HepG2 (cell line): ENCODE data around the gene SLC25A10. TPM values are rescaled to one million over a fixed set of nuclear protein-coding genes. Genes with fewer than 3 reads are reported as not detected.
A peak's percentile ranks its signal among the peaks of the same experiment; 100 is the strongest.

Source experiments
- ARNTL ChIP-seq: sonication (generic); formaldehyde crosslinking; IDR thresholded peaks from 2 replicates; pipeline ENCODE4 v1.4.0; 2020; ENCODE audit warnings: mild to moderate bottlenecking, missing genetic modification reagents
- KDM5A ChIP-seq: fragments of 200-600 bp; sonication (generic); IDR thresholded peaks from 2 replicates; pipeline ENCODE4 v1.7.0; 2018; ENCODE audit warnings: antibody characterized with exemption, mild to moderate bottlenecking, low read length, borderline replicate concordance
- KLF9 ChIP-seq: IDR thresholded peaks from 2 replicates; pipeline ENCODE4 v1.6.1; 2016; ENCODE audit warnings: low read depth
- PHB2 ChIP-seq: fragments of 450-650 bp; IDR thresholded peaks from 2 replicates; pipeline ENCODE4 v1.6.1; 2018; ENCODE audit not compliant: partially characterized antibody
- PRPF4 ChIP-seq: fragments of 200-400 bp; formaldehyde crosslinking; IDR thresholded peaks from 2 replicates; pipeline ENCODE4 v1.6.1; 2016; ENCODE audit warnings: low read length, low read depth; ENCODE audit not compliant: poor library complexity, severe bottlenecking
- SIN3B ChIP-seq: fragments of 150-350 bp; IDR thresholded peaks from 2 replicates; pipeline ENCODE4 v1.6.1; 2014; ENCODE audit warnings: low read length
- SRSF9 ChIP-seq: fragments of 200-400 bp; formaldehyde crosslinking; IDR thresholded peaks from 2 replicates; pipeline ENCODE4 v1.6.1; 2018; ENCODE audit warnings: borderline replicate concordance, mild to moderate bottlenecking, low read depth, low read length; ENCODE audit not compliant: insufficient read depth, poor library complexity, severe bottlenecking
- SYNCRIP ChIP-seq: fragments of 200-400 bp; formaldehyde crosslinking; IDR thresholded peaks from 2 replicates; pipeline ENCODE4 v1.6.1; 2018; ENCODE audit warnings: mild to moderate bottlenecking, low read depth, low read length; ENCODE audit not compliant: insufficient read depth
- ZBTB39 ChIP-seq: sonication (generic); formaldehyde crosslinking; IDR thresholded peaks from 2 replicates; pipeline ENCODE4 v1.5.0; 2020; ENCODE audit warnings: missing genetic modification reagents
- ZEB1 ChIP-seq: IDR thresholded peaks from 2 replicates; pipeline ENCODE4 v1.6.1; 2012; ENCODE audit warnings: mild to moderate bottlenecking, low read depth, inconsistent platforms; ENCODE audit not compliant: insufficient replicate concordance
- ZIK1 ChIP-seq: sonication (generic); formaldehyde crosslinking; IDR thresholded peaks from 2 replicates; pipeline ENCODE4 v1.5.0; 2020; ENCODE audit warnings: mild to moderate bottlenecking, low read depth, missing genetic modification reagents, borderline replicate concordance
- polyA plus RNA-seq, 8 experiments: library from polyadenylated mRNA; depleted of rRNA in 3 of 8; stranded (reverse) in 7 of 8; unstranded in 1 of 8; fragments of >200 nt; fragmentation: Illumina TruSeq in 4 of 8; extraction: Trizol in 4 of 8; gene quantifications; 2 replicates each; pipeline versions ENCODE4 v1.2.1 to v1.2.3, GENCODE V29; 2011 to 2016; ENCODE audit warnings: low read depth in 4 of 8, missing spikeins in 1 of 8, mixed read lengths in 1 of 8; ENCODE audit not compliant: insufficient read depth in 1 of 8
- total RNA-seq, 5 experiments: library from RNA; depleted of rRNA; stranded (reverse); fragments of >200 nt; fragmentation: Illumina TruSeq; extraction: Trizol; gene quantifications; 2 replicates each; pipeline ENCODE4 v1.2.3, GENCODE V29; 2016; ENCODE audit warnings: low read depth in 1 of 5
- TF ChIP-seq, protein P1 (sequence below), 2 experiments: sonication (generic) in 1 of 2; formaldehyde crosslinking in 1 of 2; IDR thresholded peaks; 2 replicates each; pipeline versions ENCODE4 v1.4.0 to v1.6.1; 2016 to 2020; ENCODE audit warnings: borderline replicate concordance in 1 of 2, low read depth in 1 of 2, mild to moderate bottlenecking in 1 of 2, missing genetic modification reagents in 1 of 2
- TF ChIP-seq, protein P2 (sequence below): sonication (generic); formaldehyde crosslinking; IDR thresholded peaks from 2 replicates; pipeline ENCODE4 v1.5.0; 2020; ENCODE audit warnings: mild to moderate bottlenecking, missing genetic modification reagents
- TF ChIP-seq, protein P3 (sequence below): sonication (generic); formaldehyde crosslinking; IDR thresholded peaks from 2 replicates; pipeline ENCODE4 v1.4.0; 2020; ENCODE audit warnings: mild to moderate bottlenecking, missing genetic modification reagents
- TF ChIP-seq, protein P4 (sequence below): IDR thresholded peaks from 2 replicates; pipeline ENCODE4 v1.6.1; 2016; ENCODE audit warnings: missing biosample characterization, missing genetic modification reagents, low read depth

Gene SLC25A10
- total and polyA plus RNA-seq, 2 of the 13 experiments (the other 11 are each of a cell fraction or from before 2014, with no cell fraction given): 46.5 to 140 TPM

DNA sequence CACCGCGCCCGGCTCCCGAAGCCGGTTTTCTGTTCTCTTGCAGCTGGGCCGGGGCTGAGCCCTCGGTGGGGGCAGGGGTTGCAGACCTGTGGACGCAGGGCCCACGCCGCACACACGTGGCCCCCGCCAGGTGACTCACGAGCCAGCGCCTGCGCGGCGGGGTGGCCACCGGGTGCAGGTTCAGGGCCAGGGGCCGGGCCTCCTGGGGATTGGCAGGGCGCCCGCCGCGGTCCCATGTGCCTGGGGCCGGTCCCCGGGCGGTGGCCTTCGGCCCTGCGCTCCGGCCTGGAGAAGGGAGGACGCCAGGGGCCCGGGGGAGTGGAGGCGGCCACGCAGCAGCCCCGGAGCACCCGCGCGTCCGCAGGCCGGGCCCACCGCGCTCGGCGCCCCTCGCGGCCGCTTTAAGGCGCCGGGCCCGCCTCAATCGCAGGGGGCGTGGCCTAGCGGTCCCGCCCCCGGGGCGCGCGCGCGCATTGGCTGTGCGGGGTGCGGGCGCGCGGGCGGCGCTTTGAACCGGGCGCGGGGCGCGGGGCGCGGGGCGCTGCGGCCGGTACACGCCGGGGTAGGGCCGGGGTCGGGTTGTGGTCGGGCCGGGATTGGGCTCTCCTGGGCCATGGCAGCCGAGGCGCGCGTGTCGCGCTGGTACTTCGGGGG, at the start of gene SLC25A10 (continued):
- TF ChIP-seq ZBTB39 (CRISPR knock-in tag): peak; percentile 84
- peak; percentile 99 for TF ChIP-seq ZIK1
- peak; percentile 25 for TF ChIP-seq ZEB1
- TF ChIP-seq, protein P1, sequence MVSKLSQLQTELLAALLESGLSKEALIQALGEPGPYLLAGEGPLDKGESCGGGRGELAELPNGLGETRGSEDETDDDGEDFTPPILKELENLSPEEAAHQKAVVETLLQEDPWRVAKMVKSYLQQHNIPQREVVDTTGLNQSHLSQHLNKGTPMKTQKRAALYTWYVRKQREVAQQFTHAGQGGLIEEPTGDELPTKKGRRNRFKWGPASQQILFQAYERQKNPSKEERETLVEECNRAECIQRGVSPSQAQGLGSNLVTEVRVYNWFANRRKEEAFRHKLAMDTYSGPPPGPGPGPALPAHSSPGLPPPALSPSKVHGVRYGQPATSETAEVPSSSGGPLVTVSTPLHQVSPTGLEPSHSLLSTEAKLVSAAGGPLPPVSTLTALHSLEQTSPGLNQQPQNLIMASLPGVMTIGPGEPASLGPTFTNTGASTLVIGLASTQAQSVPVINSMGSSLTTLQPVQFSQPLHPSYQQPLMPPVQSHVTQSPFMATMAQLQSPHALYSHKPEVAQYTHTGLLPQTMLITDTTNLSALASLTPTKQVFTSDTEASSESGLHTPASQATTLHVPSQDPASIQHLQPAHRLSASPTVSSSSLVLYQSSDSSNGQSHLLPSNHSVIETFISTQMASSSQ (IDR thresholded peaks at IDR 0.05; ENCODE audit: low read depth): no peak
- TF ChIP-seq, protein P1 (CRISPR knock-in tag; IDR thresholded peaks at IDR 0.05; ENCODE audit: borderline replicate concordance): peak; percentile 87
- no peak for TF ChIP-seq SRSF9
- TF ChIP-seq PRPF4: no peak
- TF ChIP-seq KDM5A: no peak; the same call in none of the 2 replicates
- TF ChIP-seq, protein P2, sequence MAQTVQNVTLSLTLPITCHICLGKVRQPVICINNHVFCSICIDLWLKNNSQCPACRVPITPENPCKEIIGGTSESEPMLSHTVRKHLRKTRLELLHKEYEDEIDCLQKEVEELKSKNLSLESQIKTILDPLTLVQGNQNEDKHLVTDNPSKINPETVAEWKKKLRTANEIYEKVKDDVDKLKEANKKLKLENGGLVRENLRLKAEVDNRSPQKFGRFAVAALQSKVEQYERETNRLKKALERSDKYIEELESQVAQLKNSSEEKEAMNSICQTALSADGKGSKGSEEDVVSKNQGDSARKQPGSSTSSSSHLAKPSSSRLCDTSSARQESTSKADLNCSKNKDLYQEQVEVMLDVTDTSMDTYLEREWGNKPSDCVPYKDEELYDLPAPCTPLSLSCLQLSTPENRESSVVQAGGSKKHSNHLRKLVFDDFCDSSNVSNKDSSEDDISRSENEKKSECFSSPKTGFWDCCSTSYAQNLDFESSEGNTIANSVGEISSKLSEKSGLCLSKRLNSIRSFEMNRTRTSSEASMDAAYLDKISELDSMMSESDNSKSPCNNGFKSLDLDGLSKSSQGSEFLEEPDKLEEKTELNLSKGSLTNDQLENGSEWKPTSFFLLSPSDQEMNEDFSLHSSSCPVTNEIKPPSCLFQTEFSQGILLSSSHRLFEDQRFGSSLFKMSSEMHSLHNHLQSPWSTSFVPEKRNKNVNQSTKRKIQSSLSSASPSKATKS (CRISPR knock-in tag): no peak
- peak; percentile 98 for TF ChIP-seq KLF9 (CRISPR knock-in tag)
- TF ChIP-seq, protein P3, sequence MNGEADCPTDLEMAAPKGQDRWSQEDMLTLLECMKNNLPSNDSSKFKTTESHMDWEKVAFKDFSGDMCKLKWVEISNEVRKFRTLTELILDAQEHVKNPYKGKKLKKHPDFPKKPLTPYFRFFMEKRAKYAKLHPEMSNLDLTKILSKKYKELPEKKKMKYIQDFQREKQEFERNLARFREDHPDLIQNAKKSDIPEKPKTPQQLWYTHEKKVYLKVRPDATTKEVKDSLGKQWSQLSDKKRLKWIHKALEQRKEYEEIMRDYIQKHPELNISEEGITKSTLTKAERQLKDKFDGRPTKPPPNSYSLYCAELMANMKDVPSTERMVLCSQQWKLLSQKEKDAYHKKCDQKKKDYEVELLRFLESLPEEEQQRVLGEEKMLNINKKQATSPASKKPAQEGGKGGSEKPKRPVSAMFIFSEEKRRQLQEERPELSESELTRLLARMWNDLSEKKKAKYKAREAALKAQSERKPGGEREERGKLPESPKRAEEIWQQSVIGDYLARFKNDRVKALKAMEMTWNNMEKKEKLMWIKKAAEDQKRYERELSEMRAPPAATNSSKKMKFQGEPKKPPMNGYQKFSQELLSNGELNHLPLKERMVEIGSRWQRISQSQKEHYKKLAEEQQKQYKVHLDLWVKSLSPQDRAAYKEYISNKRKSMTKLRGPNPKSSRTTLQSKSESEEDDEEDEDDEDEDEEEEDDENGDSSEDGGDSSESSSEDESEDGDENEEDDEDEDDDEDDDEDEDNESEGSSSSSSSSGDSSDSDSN (CRISPR knock-in tag): peak; percentile 93
- 0 out of 2 replicates have a peak, but pooled peaks have one; percentile 8 for TF ChIP-seq SIN3B
- TF ChIP-seq PHB2: no peak
- TF ChIP-seq ARNTL (CRISPR knock-in tag): peak; percentile 100
- TF ChIP-seq, protein P4, sequence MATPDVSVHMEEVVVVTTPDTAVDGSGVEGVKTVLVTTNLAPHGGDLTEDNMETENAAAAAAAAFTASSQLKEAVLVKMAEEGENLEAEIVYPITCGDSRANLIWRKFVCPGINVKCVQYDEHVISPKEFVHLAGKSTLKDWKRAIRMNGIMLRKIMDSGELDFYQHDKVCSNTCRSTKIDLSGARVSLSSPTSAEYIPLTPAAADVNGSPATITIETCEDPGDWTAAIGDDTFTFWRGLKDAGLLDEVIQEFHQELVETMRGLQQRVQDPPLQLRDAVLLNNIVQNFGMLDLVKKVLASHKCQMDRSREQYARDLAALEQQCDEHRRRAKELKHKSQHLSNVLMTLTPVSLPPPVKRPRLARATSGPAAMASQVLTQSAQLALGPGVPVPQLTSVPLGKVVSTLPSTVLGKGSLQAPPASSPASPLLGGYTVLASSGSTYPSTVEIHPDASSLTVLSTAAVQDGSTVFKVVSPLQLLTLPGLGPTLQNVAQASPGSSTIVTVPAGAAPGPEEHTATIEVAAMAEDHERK (CRISPR knock-in tag): peak; percentile 57; the same call in 1 of the 2 replicates
- no peak for TF ChIP-seq SYNCRIP
